Measurements from ENCODE around the gene HMBS.
"Not testable (repeated sequence)": the region's sequence is repeated elsewhere in the genome, so short reads cannot be mapped to it uniquely, and the experiment has no call there.

HMBS gene

DNA sequence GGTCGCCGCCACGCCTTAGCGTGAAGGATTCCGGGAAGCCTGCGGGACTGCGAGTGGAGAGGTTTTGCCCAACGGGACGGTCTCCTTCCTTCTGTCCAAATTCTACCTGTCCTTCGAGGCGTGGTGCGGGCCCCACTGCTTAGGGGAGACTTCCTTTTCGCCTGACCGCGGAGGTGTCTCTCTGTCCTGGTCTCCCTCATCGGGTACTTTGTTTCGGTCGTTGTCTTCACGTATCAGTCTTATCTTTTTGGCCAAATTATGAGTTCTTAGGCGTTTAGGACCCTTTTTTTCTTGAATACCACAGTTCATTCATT is 37.1 kb downstream of the HMBS start:
- DNase-seq, result no peak

GRCh38 chr11:119125821-119126220 is 41.1 kb downstream of the HMBS start:
- no peak for DNase-seq

- DNase-seq, result no peak
Measured at GRCh38 chr11:119126675-119127268, 42.1 kb downstream of the HMBS start.

DNA sequence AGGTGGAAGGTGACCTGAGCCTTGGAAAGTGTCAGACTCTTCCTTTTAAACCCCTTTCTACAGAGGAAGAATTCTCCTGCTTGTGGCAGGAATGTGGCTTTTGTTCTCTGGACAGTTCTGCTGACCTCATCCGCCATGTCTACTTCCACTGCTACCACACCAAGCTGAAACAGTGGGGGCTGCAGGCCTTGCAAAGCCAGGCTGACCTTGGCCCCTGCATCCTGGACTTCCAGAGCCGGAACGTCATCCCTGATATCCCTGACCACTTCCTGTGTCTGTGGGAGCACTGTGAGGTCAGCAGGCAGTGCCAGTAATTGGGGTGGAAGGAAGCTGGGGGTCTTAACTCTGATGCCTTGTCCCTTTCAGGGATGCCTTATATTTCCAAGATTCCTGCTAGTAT is 46.0 kb downstream of the HMBS start:
- no peak for DNase-seq

DNA sequence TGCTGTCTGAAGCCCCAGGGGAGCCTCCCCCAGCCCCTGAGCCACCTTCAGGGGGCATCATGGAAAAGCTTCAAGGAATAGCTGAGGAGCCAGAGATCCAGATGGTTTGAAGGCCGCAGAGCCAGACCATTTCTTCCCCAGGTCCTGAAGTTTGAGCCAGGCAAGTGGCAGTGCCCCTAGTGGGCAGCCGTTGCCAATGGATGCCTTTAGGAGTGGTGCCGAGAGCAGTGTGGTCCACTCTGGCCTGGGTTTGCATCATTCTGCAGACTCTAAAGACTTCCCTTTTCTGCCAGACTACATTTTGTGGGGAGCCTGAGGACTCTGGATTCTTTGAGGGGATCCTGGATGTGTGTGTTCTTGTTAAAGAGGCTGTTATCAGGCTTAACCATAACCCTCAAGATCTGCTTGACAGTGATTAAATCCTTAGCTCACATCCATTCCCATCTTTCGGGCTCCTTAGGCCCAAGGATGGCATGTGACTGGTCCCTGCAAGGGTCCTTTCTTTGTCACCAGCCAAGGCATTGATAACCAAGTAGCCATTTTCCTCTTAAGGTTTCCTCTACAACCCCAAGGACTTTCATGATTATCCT is 49.8 kb downstream of the HMBS start:
- DNase-seq, result no peak

GRCh38 chr11:119139276-119139675 is 54.6 kb downstream of the HMBS start:
- not testable (repeated sequence) for DNase-seq
